OCI-LY7 (cell line): ENCODE results near the gene WDR77.

Source experiments
- CTCF ChIP-seq: fragments of 200-600 bp; sonication (generic); conservative IDR thresholded peaks from 2 replicates; pipeline ENCODE4 v1.5.1; 2014; ENCODE audit warnings: mild to moderate bottlenecking, antibody characterized with exemption, low read length, moderate library complexity, mixed read lengths
- EZH2phosphoT487 ChIP-seq: fragments of 200-600 bp; sonication (generic); IDR thresholded peaks from 2 replicates; pipeline ENCODE4 v1.6.1; 2018; ENCODE audit warnings: low read depth, borderline replicate concordance, mild to moderate bottlenecking, mixed run types, antibody characterized with exemption, low read length, moderate library complexity, mixed read lengths

GRCh38 chr1:111415461-111415860 is 33.6 kb downstream of the WDR77 start:
- TF ChIP-seq CTCF (no peak), EZH2phosphoT487 (no peak)
